GM19043 (cell line): Measurements from ENCODE around the gene BABAM2.
A peak's percentile ranks its signal among the peaks of the same experiment; 100 is the strongest.
"Not testable (repeated sequence)": the region's sequence is repeated elsewhere in the genome, so short reads cannot be mapped to it uniquely, and the experiment has no call there.

ENCODE experiments used
- ATAC-seq: cut with Tn5 transposase; IDR thresholded peaks from one replicate; pipeline ENCODE4 v1.9.1; 2021; ENCODE audit warnings: low read depth; ENCODE audit not compliant: unreplicated experiment

Gene BABAM2

GRCh38 chr2:28224648-28225472, 334.3 kb downstream of the BABAM2 start:
- no peak for ATAC-seq

- no peak for ATAC-seq
Observed at GRCh38 chr2:28225473-28226080, 335.0 kb downstream of the BABAM2 start.

GRCh38 chr2:28226558-28226957, 336.0 kb downstream of the BABAM2 start:
- ATAC-seq, result no peak

GRCh38 chr2:28227498-28227897, 337.0 kb downstream of the BABAM2 start:
- ATAC-seq, result no peak

- ATAC-seq, result no peak
Observed at GRCh38 chr2:28228434-28228995, 338.0 kb downstream of the BABAM2 start.

GRCh38 chr2:28231110-28231631, 340.6 kb downstream of the BABAM2 start:
- no peak for ATAC-seq

GRCh38 chr2:28232295-28232694, 341.8 kb downstream of the BABAM2 start:
- ATAC-seq, result no peak

- ATAC-seq, result no peak
Observed at GRCh38 chr2:28233164-28233676, 342.7 kb downstream of the BABAM2 start.

GRCh38 chr2:28234807-28235206, 344.3 kb downstream of the BABAM2 start:
- no peak for ATAC-seq

GRCh38 chr2:28239207-28239606, 348.7 kb downstream of the BABAM2 start:
- no peak for ATAC-seq

- no peak for ATAC-seq
Observed at GRCh38 chr2:28240937-28241336, 350.4 kb downstream of the BABAM2 start.

- ATAC-seq, result no peak
Observed at GRCh38 chr2:28247290-28247689, 356.8 kb downstream of the BABAM2 start.

- no peak for ATAC-seq
Observed at GRCh38 chr2:28247734-28248133, 357.2 kb downstream of the BABAM2 start.

- ATAC-seq, result no peak
Observed at GRCh38 chr2:28248511-28248910, 358.0 kb downstream of the BABAM2 start.

- no peak for ATAC-seq
Observed at GRCh38 chr2:28250006-28250405, 359.5 kb downstream of the BABAM2 start.

GRCh38 chr2:28251337-28251736, 360.8 kb downstream of the BABAM2 start:
- ATAC-seq, result no peak

GRCh38 chr2:28252311-28252710, 361.8 kb downstream of the BABAM2 start:
- ATAC-seq, result peak; percentile 97

- ATAC-seq, result no peak
Observed at GRCh38 chr2:28253543-28253942, 363.0 kb downstream of the BABAM2 start.

- ATAC-seq, result not testable (repeated sequence)
Observed at GRCh38 chr2:28255231-28255630, 364.7 kb downstream of the BABAM2 start.

- no peak for ATAC-seq
Observed at GRCh38 chr2:28257182-28257581, 366.7 kb downstream of the BABAM2 start.

GRCh38 chr2:28259226-28259625, 368.7 kb downstream of the BABAM2 start:
- not testable (repeated sequence) for ATAC-seq
